GM23338 (cell line): ENCODE data around the gene MST1. TPM values are rescaled to one million over a fixed set of nuclear protein-coding genes. Genes with fewer than 3 reads are reported as not detected.

ENCODE experiments used
- ATAC-seq: fragments of 200-7000 bp; cut with Tn5 transposase; 3 replicates; pipeline ENCODE4 v1.9.1; 2020
- DNase-seq: peaks from one replicate; pipeline ENCODE4 v3.0.0-alpha.2; 2015; ENCODE audit warnings: low spot score
- H2AFZ ChIP-seq: fragments of 200-600 bp; sonication (generic); 2 replicates; pipeline ENCODE4 v1.8.0; 2016; ENCODE audit warnings: antibody characterized with exemption, mild to moderate bottlenecking, moderate library complexity
- H3F3A ChIP-seq: fragments of 200-600 bp; sonication (generic); replicated peaks from 2 replicates; pipeline ENCODE4 v1.8.0; 2017; ENCODE audit warnings: antibody characterized with exemption, mixed run types, low read depth
- H3K27ac ChIP-seq: fragments of 200-600 bp; sonication (generic); 2 replicates; pipeline ENCODE4 v1.6.1; 2016; ENCODE audit warnings: low read depth
- H3K27me3 ChIP-seq: fragments of 200-600 bp; sonication (generic); 2 replicates; pipeline ENCODE4 v1.8.0; 2016; ENCODE audit warnings: mild to moderate bottlenecking, mixed run types, moderate library complexity; ENCODE audit not compliant: insufficient read depth
- H3K36me3 ChIP-seq: fragments of 200-600 bp; sonication (generic); 2 replicates; pipeline ENCODE4 v1.8.0; 2016; ENCODE audit warnings: mild to moderate bottlenecking; ENCODE audit not compliant: insufficient read depth
- H3K4me1 ChIP-seq: fragments of 200-600 bp; sonication (generic); 2 replicates; pipeline ENCODE4 v1.8.0; 2016; ENCODE audit warnings: mild to moderate bottlenecking, moderate library complexity; ENCODE audit not compliant: insufficient read depth
- H3K4me2 ChIP-seq: fragments of 200-600 bp; sonication (generic); 2 replicates; pipeline ENCODE4 v1.7.1; 2017; ENCODE audit warnings: mixed run types
- H3K4me3 ChIP-seq: fragments of 200-600 bp; sonication (generic); 2 replicates; pipeline ENCODE4 v1.6.1; 2016; ENCODE audit warnings: mixed run types
- H3K79me2 ChIP-seq: fragments of 200-600 bp; sonication (generic); replicated peaks from 2 replicates; pipeline ENCODE4 v1.8.0; 2017; ENCODE audit warnings: mild to moderate bottlenecking; ENCODE audit not compliant: insufficient read depth
- H3K9me2 ChIP-seq: fragments of 200-600 bp; sonication (generic); 2 replicates; pipeline ENCODE4 v1.8.0; 2017; ENCODE audit not compliant: insufficient read depth
- H4K20me1 ChIP-seq: fragments of 200-600 bp; sonication (generic); replicated peaks from 2 replicates; pipeline ENCODE4 v1.8.0; 2017; ENCODE audit warnings: mild to moderate bottlenecking; ENCODE audit not compliant: insufficient read depth
- H3K27ac Mint-ChIP-seq: 2 replicates; pipeline ENCODE4 v1.8.0; 2020; ENCODE audit warnings: inconsistent platforms, mild to moderate bottlenecking, moderate library complexity, mixed read lengths
- H3K27me3 Mint-ChIP-seq: 3 replicates; pipeline ENCODE4 v1.8.0; 2022; ENCODE audit warnings: low read depth, mild to moderate bottlenecking, moderate library complexity, mixed read lengths, inconsistent platforms; ENCODE audit not compliant: insufficient read depth, poor library complexity
- H3K36me3 Mint-ChIP-seq: 3 replicates; pipeline ENCODE4 v1.8.0; 2021; ENCODE audit warnings: low read depth, mild to moderate bottlenecking, inconsistent platforms, moderate library complexity, mixed read lengths
- H3K4me1 Mint-ChIP-seq: 3 replicates; pipeline ENCODE4 v1.8.0; 2020; ENCODE audit warnings: mild to moderate bottlenecking, inconsistent platforms, mixed read lengths
- H3K4me3 Mint-ChIP-seq: 3 replicates; pipeline ENCODE4 v1.8.0; 2021; ENCODE audit warnings: moderate library complexity, mild to moderate bottlenecking, inconsistent platforms, mixed read lengths
- H3K9me3 Mint-ChIP-seq: 3 replicates; pipeline ENCODE4 v1.8.0; 2020; ENCODE audit warnings: moderate library complexity, mild to moderate bottlenecking, inconsistent platforms, mixed read lengths
- CREB1 ChIP-seq: fragments of 250-450 bp; sonication (Bioruptor Pico); IDR thresholded peaks from 2 replicates; pipeline ENCODE4 v1.5.0; 2020; ENCODE audit warnings: low read depth, mild to moderate bottlenecking, moderate library complexity
- EZH2 ChIP-seq: fragments of 200-600 bp; sonication (generic); IDR thresholded peaks from one replicate; pipeline ENCODE4 v1.8.0; 2017; ENCODE audit warnings: antibody characterized with exemption, mild to moderate bottlenecking, low read depth; ENCODE audit not compliant: unreplicated experiment
- EZH2phosphoT487 ChIP-seq: fragments of 200-600 bp; sonication (generic); IDR thresholded peaks from one replicate; pipeline ENCODE4 v1.8.1; 2018; ENCODE audit warnings: antibody characterized with exemption; ENCODE audit not compliant: unreplicated experiment
- JUNB ChIP-seq: IDR thresholded peaks from one replicate; pipeline ENCODE4 v1.6.1; 2016; ENCODE audit warnings: antibody characterized with exemption; ENCODE audit not compliant: unreplicated experiment
- NANOG ChIP-seq: IDR thresholded peaks from 2 replicates; pipeline ENCODE4 v1.6.1; 2016; ENCODE audit warnings: antibody characterized with exemption, borderline replicate concordance
- POLR2AphosphoS5 ChIP-seq: IDR thresholded peaks from 2 replicates; pipeline ENCODE4 v1.6.1; 2016; ENCODE audit warnings: antibody characterized with exemption, low read depth
- STAT1 ChIP-seq: IDR thresholded peaks from one replicate; pipeline ENCODE4 v1.6.1; 2016; ENCODE audit warnings: antibody characterized with exemption; ENCODE audit not compliant: unreplicated experiment
- ZNF114 ChIP-seq: fragments of 250-450 bp; sonication (Bioruptor Pico); IDR thresholded peaks from 2 replicates; pipeline ENCODE4 v1.5.0; 2020; ENCODE audit warnings: mild to moderate bottlenecking, moderate library complexity
- ZNF331 ChIP-seq: fragments of 250-450 bp; sonication (Bioruptor Pico); IDR thresholded peaks from 2 replicates; pipeline ENCODE4 v1.5.0; 2020; ENCODE audit warnings: low read depth, mild to moderate bottlenecking, moderate library complexity
- polyA plus RNA-seq: library from polyadenylated mRNA; unstranded; fragments of >200 nt; fragmentation: Nextera tagmentation; extraction: Ambion mirVana; gene quantifications from 2 replicates; pipeline ENCODE4 v1.2.1, GENCODE V29; 2016
- total RNA-seq: library from RNA; depleted of rRNA; stranded (reverse); fragments of >200 nt; shearing (Covaris generic); gene quantifications from 2 replicates; pipeline ENCODE4 v1.2.3, GENCODE V29; 2014
- TF ChIP-seq, protein P1 (sequence below): IDR thresholded peaks from one replicate; pipeline ENCODE4 v1.6.1; 2018; ENCODE audit warnings: antibody characterized with exemption; ENCODE audit not compliant: unreplicated experiment
- TF ChIP-seq, protein P2 (sequence below): IDR thresholded peaks from 2 replicates; pipeline ENCODE4 v1.6.1; 2016; ENCODE audit warnings: antibody characterized with exemption
- TF ChIP-seq, protein P3 (sequence below): fragments of 250-450 bp; sonication (Bioruptor Pico); IDR thresholded peaks from 2 replicates; pipeline ENCODE4 v1.5.0; 2020; ENCODE audit warnings: mild to moderate bottlenecking, moderate library complexity
- TF ChIP-seq, protein P4 (sequence below), 2 experiments: fragments of 200-600 bp in 1 of 2; sonication (generic) in 1 of 2; conservative IDR thresholded peaks; 2 replicates each; pipeline versions ENCODE4 v1.5.1 to v1.6.1; 2016 to 2017; ENCODE audit warnings: antibody characterized with exemption in 2 of 2, low read depth in 2 of 2, mild to moderate bottlenecking in 2 of 2, moderate library complexity in 1 of 2

MST1 gene
- total and polyA plus RNA-seq, 2 experiments from 2014 or later, result 5.9 to 11.1 TPM

DNA sequence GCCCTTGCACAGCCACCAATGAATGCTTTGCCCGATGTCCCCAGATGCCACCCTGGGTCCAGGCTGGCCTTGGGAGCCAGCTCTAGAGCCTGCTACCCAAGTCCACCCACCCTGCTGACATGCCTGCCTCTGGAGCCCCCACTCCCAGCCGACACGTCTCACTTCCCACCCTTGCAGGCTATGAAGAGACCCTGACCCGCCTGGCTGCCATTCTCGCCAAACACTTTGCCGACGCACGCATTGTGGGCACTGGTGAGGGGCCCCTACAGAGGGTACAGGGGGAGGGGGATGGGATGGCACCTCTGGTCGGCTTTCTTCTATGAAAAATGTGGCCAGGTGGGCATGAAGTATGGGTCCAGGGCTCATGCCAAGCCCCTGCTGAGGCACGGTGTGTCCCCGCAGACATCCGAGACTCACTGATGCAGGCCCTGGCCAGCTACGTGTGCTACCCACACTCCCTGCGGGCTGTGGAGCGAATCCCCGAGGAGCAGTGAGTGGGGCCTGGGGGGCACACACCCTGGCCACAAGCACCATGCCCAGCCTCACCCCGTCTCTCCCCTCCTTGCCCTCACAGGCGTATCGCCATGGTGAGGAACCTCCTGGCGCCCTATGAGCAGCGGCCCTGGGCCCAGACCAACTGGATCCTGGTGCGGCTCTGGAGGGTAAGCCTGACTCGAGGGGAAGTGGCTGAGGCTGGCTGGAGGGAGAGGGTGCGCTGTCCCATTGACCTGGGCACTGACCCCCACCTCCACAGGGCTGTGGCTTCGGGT is 24.2 kb upstream of the MST1 start:
- no peaks in the 10 kb centered on the region for H3K79me2 ChIP-seq
- peaks cover 4% of the 10 kb centered on the region; the same call in 1 of the 3 replicates for H3K36me3 Mint-ChIP-seq
- H3F3A ChIP-seq, result 0 out of 2 replicates have a peak, but pooled peaks cover under 1% of the 10 kb centered on the region
- H3K4me3 ChIP-seq, result no peak overlapping the region
- TF ChIP-seq, protein P1, sequence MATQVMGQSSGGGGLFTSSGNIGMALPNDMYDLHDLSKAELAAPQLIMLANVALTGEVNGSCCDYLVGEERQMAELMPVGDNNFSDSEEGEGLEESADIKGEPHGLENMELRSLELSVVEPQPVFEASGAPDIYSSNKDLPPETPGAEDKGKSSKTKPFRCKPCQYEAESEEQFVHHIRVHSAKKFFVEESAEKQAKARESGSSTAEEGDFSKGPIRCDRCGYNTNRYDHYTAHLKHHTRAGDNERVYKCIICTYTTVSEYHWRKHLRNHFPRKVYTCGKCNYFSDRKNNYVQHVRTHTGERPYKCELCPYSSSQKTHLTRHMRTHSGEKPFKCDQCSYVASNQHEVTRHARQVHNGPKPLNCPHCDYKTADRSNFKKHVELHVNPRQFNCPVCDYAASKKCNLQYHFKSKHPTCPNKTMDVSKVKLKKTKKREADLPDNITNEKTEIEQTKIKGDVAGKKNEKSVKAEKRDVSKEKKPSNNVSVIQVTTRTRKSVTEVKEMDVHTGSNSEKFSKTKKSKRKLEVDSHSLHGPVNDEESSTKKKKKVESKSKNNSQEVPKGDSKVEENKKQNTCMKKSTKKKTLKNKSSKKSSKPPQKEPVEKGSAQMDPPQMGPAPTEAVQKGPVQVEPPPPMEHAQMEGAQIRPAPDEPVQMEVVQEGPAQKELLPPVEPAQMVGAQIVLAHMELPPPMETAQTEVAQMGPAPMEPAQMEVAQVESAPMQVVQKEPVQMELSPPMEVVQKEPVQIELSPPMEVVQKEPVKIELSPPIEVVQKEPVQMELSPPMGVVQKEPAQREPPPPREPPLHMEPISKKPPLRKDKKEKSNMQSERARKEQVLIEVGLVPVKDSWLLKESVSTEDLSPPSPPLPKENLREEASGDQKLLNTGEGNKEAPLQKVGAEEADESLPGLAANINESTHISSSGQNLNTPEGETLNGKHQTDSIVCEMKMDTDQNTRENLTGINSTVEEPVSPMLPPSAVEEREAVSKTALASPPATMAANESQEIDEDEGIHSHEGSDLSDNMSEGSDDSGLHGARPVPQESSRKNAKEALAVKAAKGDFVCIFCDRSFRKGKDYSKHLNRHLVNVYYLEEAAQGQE, result no peak
- TF ChIP-seq EZH2, result no peak
- no peak for TF ChIP-seq POLR2AphosphoS5
- no peak for TF ChIP-seq CREB1 (CRISPR knock-in tag)
- TF ChIP-seq NANOG, result no peak
- no peak for TF ChIP-seq ZNF114
- no peak for TF ChIP-seq STAT1
- TF ChIP-seq ZNF331, result no peak
- no peak for TF ChIP-seq JUNB
- TF ChIP-seq, protein P2, sequence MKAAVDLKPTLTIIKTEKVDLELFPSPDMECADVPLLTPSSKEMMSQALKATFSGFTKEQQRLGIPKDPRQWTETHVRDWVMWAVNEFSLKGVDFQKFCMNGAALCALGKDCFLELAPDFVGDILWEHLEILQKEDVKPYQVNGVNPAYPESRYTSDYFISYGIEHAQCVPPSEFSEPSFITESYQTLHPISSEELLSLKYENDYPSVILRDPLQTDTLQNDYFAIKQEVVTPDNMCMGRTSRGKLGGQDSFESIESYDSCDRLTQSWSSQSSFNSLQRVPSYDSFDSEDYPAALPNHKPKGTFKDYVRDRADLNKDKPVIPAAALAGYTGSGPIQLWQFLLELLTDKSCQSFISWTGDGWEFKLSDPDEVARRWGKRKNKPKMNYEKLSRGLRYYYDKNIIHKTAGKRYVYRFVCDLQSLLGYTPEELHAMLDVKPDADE, result no peak
- TF ChIP-seq EZH2phosphoT487, result no peak
- TF ChIP-seq, protein P3, sequence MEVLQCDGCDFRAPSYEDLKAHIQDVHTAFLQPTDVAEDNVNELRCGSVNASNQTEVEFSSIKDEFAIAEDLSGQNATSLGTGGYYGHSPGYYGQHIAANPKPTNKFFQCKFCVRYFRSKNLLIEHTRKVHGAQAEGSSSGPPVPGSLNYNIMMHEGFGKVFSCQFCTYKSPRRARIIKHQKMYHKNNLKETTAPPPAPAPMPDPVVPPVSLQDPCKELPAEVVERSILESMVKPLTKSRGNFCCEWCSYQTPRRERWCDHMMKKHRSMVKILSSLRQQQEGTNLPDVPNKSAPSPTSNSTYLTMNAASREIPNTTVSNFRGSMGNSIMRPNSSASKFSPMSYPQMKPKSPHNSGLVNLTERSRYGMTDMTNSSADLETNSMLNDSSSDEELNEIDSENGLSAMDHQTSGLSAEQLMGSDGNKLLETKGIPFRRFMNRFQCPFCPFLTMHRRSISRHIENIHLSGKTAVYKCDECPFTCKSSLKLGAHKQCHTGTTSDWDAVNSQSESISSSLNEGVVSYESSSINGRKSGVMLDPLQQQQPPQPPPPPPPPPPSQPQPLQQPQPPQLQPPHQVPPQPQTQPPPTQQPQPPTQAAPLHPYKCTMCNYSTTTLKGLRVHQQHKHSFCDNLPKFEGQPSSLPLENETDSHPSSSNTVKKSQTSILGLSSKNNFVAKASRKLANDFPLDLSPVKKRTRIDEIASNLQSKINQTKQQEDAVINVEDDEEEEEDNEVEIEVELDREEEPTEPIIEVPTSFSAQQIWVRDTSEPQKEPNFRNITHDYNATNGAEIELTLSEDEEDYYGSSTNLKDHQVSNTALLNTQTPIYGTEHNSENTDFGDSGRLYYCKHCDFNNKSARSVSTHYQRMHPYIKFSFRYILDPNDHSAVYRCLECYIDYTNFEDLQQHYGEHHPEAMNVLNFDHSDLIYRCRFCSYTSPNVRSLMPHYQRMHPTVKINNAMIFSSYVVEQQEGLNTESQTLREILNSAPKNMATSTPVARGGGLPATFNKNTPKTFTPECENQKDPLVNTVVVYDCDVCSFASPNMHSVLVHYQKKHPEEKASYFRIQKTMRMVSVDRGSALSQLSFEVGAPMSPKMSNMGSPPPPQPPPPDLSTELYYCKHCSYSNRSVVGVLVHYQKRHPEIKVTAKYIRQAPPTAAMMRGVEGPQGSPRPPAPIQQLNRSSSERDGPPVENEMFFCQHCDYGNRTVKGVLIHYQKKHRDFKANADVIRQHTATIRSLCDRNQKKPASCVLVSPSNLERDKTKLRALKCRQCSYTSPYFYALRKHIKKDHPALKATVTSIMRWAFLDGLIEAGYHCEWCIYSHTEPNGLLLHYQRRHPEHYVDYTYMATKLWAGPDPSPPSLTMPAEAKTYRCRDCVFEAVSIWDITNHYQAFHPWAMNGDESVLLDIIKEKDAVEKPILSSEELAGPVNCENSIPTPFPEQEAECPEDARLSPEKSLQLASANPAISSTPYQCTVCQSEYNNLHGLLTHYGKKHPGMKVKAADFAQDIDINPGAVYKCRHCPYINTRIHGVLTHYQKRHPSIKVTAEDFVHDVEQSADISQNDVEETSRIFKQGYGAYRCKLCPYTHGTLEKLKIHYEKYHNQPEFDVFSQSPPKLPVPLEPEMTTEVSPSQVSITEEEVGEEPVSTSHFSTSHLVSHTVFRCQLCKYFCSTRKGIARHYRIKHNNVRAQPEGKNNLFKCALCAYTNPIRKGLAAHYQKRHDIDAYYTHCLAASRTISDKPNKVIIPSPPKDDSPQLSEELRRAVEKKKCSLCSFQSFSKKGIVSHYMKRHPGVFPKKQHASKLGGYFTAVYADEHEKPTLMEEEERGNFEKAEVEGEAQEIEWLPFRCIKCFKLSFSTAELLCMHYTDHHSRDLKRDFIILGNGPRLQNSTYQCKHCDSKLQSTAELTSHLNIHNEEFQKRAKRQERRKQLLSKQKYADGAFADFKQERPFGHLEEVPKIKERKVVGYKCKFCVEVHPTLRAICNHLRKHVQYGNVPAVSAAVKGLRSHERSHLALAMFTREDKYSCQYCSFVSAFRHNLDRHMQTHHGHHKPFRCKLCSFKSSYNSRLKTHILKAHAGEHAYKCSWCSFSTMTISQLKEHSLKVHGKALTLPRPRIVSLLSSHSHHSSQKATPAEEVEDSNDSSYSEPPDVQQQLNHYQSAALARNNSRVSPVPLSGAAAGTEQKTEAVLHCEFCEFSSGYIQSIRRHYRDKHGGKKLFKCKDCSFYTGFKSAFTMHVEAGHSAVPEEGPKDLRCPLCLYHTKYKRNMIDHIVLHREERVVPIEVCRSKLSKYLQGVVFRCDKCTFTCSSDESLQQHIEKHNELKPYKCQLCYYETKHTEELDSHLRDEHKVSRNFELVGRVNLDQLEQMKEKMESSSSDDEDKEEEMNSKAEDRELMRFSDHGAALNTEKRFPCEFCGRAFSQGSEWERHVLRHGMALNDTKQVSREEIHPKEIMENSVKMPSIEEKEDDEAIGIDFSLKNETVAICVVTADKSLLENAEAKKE (CRISPR knock-in tag), result no peak
- TF ChIP-seq, protein P4, sequence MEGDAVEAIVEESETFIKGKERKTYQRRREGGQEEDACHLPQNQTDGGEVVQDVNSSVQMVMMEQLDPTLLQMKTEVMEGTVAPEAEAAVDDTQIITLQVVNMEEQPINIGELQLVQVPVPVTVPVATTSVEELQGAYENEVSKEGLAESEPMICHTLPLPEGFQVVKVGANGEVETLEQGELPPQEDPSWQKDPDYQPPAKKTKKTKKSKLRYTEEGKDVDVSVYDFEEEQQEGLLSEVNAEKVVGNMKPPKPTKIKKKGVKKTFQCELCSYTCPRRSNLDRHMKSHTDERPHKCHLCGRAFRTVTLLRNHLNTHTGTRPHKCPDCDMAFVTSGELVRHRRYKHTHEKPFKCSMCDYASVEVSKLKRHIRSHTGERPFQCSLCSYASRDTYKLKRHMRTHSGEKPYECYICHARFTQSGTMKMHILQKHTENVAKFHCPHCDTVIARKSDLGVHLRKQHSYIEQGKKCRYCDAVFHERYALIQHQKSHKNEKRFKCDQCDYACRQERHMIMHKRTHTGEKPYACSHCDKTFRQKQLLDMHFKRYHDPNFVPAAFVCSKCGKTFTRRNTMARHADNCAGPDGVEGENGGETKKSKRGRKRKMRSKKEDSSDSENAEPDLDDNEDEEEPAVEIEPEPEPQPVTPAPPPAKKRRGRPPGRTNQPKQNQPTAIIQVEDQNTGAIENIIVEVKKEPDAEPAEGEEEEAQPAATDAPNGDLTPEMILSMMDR (conservative IDR thresholded peaks at IDR 0.05; ENCODE audit: low read depth in 2 of 2), result no peak
- no peak overlapping the region for H3K4me3 Mint-ChIP-seq
- H3K4me1 Mint-ChIP-seq, result peaks cover 11% of the 10 kb centered on the region
- H3K9me3 Mint-ChIP-seq, result no peaks in the 10 kb centered on the region; the same call in 2 of the 3 replicates
- H3K27ac Mint-ChIP-seq, result no peak overlapping the region
- DNase-seq (no peak), ATAC-seq (no peak)
- no peak overlapping the region for H2AFZ ChIP-seq
- no peaks in the 10 kb centered on the region for H3K27me3 ChIP-seq
- H3K27ac ChIP-seq, result no peak overlapping the region
- no peaks in the 10 kb centered on the region for H3K9me2 ChIP-seq
- peaks cover 6% of the 10 kb centered on the region; the same call in 1 of the 2 replicates for H4K20me1 ChIP-seq
- H3K36me3 ChIP-seq, result no peaks in the 10 kb centered on the region
- peaks cover 13% of the 10 kb centered on the region for H3K27me3 Mint-ChIP-seq
- H3K4me1 ChIP-seq, result no peaks in the 10 kb centered on the region; the same call in 1 of the 2 replicates
- H3K4me2 ChIP-seq, result no peak overlapping the region
